Endothelial cell of umbilical vein (primary cell): Measurements from ENCODE around the gene HTR3A.

Experiments used
- CTCF ChIP-seq, 2 donors: IDR thresholded peaks; 1 replicate in 1 of 2; 2 replicates in 1 of 2; pipeline ENCODE4 v1.5.1; 2011; ENCODE audit warnings: low read length in 2 of 2, mild to moderate bottlenecking in 2 of 2, moderate library complexity in 2 of 2, control low read depth in 1 of 2, inconsistent platforms in 1 of 2, low read depth in 1 of 2; ENCODE audit not compliant: insufficient read depth in 1 of 2; ENCODE audit errors: extremely low read depth in 1 of 2
- POLR2A ChIP-seq: IDR thresholded peaks from 2 replicates; pipeline ENCODE4 v1.6.1; 2012; ENCODE audit warnings: low read depth, mild to moderate bottlenecking, control low read depth, low read length

DNA sequence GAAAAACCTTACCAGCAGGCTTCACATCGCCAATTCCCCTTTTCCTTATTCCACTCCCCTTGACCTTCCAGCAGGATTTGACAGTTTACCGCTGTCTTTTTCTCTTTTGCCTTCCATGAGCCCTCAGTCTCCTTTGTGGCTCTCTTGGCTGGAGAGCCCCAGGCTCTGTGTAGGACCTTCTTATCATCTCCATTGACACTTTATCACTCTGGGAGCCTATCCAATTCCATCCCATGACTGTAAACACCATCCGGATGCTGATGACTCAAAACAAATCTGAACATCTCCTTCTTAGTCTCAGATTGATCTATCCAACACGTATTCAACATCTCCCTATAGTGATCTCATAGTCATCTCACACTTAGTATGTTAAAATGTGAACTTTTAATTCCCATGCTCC is 36.0 kb downstream of the HTR3A start:
- TF ChIP-seq CTCF (IDR thresholded peaks at IDR 0.05; ENCODE audit: extremely low read depth in 1 of 2, insufficient read depth in 1 of 2, low read depth in 1 of 2, low read length in 2 of 2) (no peak), POLR2A (no peak)
